Erythroblast (primary cell): ENCODE data around the gene HDGFL2.

ENCODE experiments used
- DNase-seq, 2 experiments: peaks; one replicate each; lab custom pipeline; 2025; lab: John Stamatoyannopoulos, UW
- GATA1 ChIP-seq: IDR thresholded peaks from 2 replicates; pipeline ENCODE4 v1.6.1; 2011; ENCODE audit warnings: low read depth, mild to moderate bottlenecking, control low read depth, low read length, moderate library complexity
- POLR2A ChIP-seq: IDR thresholded peaks from 2 replicates; pipeline ENCODE4 v1.6.1; 2011; ENCODE audit warnings: mild to moderate bottlenecking, low read length

Gene HDGFL2

GRCh38 chr19:4472174-4472974, at the start of gene HDGFL2:
Gene HDGFL2 (plus strand): TSS chr19:4472297. CDS start chr19:4472351, 54 bp downstream.
- no peak for DNase-seq

GRCh38 chr19:4423416-4424126, 48.5 kb upstream of the HDGFL2 start:
- TF ChIP-seq GATA1 (no peak), POLR2A (no peak)
- no peak for DNase-seq

More at GRCh38 chr19:4472174-4472974, at the start of gene HDGFL2:
- no peak for TF ChIP-seq GATA1
- TF ChIP-seq POLR2A = no peak

DNA sequence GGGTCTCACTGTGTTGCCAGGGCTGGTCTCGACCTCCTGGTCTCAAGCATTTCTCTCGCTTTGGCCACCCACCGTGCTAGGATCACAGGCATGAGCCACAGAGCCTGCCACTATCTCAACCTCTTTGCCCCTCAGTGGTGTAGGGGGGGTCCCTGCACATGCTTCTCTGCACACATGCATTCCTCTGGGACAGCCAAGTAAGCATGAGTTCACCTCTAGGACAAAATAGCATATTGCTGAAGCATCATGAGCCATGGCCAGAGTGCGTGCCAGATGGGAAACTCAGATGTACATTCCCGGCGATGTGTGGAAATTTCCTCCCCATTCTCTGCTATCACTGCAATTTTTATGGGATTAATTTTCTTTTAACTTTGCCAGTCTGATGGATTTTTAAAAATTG, 46.6 kb upstream of the HDGFL2 start:
- no peak for TF ChIP-seq POLR2A
- no peak for TF ChIP-seq GATA1
- no peak for DNase-seq

DNA sequence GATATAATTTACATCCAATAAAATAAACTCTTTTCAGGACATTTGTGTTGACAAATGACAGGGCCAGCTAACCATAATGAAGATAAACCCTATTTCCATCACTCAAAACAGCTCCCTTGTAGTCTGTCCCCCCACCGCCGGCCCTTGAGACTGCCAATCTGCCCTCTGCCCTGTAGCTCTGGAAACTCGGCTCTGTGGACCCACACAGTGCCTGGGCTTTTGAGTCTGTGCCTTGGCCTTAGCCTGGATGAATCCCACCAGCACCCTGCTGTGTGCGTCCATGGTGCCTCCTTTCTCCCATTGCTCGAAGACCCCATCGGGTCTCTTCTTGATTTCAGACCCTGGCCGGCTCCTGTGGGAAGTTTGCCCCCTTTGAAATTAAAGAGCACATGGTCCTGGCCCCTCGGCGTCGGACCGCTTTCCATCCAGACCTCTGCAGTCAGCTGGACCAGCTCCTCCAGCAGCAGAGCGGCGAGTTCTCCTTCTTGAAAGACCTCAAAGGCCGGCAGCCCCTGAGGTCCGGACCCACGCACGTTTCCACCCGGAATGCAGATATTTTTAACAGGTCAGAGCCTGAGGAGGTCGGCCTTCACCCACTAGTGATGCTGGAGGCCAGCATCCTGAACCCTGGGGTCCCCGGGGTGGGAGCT, 43.6 kb upstream of the HDGFL2 start:
- DNase-seq = no peak
- TF ChIP-seq GATA1 = no peak
- no peak for TF ChIP-seq POLR2A

DNA sequence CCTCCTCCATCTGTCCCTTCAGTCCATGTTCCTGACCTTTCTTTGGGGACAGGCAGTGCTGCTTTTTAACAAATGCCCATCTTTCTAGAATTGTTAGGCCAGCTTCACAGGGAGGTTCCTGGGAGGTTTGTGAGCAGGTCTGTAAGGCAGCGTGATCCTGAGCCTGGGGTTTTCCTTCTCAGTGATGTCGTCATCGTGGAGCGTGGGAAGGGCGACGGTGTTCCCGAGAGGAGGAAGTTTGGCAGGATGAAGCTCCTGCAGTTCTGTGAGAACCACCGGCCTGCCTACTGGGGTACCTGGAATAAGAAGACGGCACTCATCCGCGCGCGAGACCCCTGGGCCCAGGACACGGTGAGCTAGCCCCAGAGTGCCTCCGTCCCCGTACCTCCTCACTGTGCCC, 42.8 kb upstream of the HDGFL2 start:
- no peak for DNase-seq

DNA sequence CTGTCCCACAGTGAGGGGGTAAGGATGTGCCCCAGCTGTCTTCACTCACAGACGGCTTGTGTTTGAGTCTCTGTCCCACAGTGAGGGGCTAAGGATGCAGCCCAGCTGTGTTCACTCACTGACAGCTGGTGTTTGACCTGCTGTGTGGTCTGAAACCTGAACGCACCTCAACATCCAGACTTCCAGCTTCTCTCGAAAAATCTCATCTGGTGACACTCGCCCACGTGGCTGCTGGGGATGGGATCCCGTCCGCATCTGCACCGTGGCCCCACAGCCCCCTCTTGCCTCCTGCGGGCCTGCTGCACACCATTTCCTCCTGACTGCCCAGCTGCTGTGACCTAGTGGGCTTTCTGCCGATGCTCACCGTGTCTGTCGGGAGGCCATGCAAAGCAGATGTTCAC, 42.3 kb upstream of the HDGFL2 start:
- DNase-seq = no peak
- TF ChIP-seq GATA1 = no peak
- TF ChIP-seq POLR2A = no peak

More for the DNA sequence above, 42.8 kb upstream of the HDGFL2 start:
- TF ChIP-seq POLR2A = no peak
- no peak for TF ChIP-seq GATA1

- no peak for TF ChIP-seq POLR2A
- TF ChIP-seq GATA1 = no peak
- DNase-seq = no peak
Measured at GRCh38 chr19:4430760-4431159, 41.3 kb upstream of the HDGFL2 start.

GRCh38 chr19:4431296-4431695, 40.8 kb upstream of the HDGFL2 start:
- no peak for DNase-seq
- TF ChIP-seq POLR2A = no peak

DNA sequence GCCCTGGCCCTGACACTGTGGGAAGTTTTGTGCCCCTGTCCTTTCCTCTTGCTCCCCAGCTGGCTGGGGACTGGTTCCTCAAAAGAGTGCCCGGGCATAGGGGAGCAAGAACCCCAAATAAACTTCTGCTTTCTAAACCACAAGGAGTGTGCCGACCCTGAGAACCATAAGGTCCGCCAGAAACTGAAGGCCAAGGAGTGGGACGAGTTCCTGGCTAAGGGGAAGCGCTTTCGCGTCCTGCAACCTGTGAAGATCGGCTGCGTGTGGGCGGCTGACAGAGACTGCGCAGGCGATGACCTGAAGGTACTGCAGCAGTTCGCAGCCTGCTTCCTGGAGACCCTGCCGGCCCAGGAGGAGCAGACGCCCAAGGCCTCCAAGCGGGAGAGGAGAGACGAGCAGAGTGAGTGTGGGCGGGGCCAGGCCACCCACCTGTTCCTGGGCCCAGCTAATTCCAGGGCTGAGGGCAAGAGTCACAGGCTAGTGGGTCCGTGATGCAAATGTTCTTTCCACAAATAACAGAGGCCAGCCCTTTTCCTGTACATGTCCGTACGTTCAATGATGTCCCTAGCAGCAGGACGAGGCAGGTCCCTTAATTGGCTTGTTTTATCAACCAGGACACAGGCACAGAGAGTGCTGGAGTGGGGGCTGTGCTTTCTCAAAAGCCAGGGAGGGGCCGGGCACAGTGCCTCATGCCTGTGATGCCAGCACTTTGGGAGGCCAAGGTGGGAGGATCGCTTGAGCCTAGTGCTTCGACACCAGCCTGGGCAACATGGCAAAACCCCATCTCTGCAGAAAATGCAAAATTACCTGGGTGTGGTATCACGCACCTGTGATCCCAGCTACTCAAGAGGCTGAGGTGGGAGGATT, 40.1 kb upstream of the HDGFL2 start:
- TF ChIP-seq POLR2A (no peak), GATA1 (no peak)
- no peak for DNase-seq

GRCh38 chr19:4432918-4433506, 39.1 kb upstream of the HDGFL2 start:
- TF ChIP-seq POLR2A (no peak), GATA1 (no peak)
- no peak for DNase-seq

DNA sequence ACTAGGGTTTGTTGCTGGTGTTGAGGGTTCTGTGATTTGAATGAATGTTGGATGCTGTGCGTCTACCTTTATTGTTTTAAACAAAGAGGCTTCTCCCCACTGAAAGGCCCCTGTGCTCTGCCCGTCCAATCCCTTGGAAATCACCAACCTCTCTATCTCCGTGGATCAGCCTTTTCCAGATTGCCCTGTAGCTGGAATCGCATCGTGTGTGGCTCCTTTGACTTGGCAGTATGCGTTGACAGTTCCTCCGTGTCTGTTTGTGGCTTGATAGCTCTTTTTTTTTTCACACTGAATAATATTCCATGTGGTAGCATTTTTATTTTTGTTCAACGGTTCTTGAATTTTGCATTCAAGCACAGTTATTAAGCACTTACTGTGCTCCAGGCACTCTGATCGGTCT, 37.7 kb upstream of the HDGFL2 start:
- no peak for TF ChIP-seq GATA1
- TF ChIP-seq POLR2A = no peak
- DNase-seq = no peak

- no peak for TF ChIP-seq POLR2A
- no peak for TF ChIP-seq GATA1
- DNase-seq = no peak
Measured at GRCh38 chr19:4436231-4436630, 35.9 kb upstream of the HDGFL2 start.

GRCh38 chr19:4437103-4437502, 35.0 kb upstream of the HDGFL2 start:
- TF ChIP-seq POLR2A (no peak), GATA1 (no peak)
- no peak for DNase-seq

- no peak for TF ChIP-seq GATA1
- TF ChIP-seq POLR2A = no peak
- DNase-seq = no peak
Measured at GRCh38 chr19:4439243-4439642, 32.9 kb upstream of the HDGFL2 start.
